Islet of Langerhans (tissue), 1 donor: ENCODE measurements around the gene TTC7B.
"Not testable (repeated sequence)": the region's sequence is repeated elsewhere in the genome, so short reads cannot be mapped to it uniquely, and the experiment has no call there.

Experiments
- FAIRE-seq: peaks from one replicate; lab custom pipeline; 2011; peaks lifted over from hg19 to GRCh38; lab: Jason Lieb, UNC

The TTC7B gene

GRCh38 chr14:90544971-90545370 lies 271.3 kb downstream of the TTC7B start:
- no peak for FAIRE-seq

DNA sequence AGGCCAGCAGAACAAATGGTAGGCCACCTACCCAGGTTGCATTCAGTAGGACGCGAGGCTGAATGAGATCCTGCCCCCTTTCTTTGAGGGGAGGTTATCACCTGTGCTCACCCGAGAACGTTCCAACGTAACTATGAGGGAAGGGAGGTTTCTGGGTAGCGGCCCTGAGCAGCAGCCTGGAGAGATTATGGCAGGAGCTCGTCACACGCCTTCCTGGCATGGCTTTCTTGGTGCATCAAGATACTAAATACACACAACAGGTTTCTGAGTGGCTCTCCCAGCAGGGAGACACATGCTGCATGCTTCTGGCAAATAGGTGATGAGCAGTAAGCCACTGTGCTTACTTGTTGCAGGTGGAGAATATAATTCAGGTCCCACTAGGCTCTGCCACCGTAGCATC lies 271.7 kb downstream of the TTC7B start:
- FAIRE-seq, result no peak

DNA sequence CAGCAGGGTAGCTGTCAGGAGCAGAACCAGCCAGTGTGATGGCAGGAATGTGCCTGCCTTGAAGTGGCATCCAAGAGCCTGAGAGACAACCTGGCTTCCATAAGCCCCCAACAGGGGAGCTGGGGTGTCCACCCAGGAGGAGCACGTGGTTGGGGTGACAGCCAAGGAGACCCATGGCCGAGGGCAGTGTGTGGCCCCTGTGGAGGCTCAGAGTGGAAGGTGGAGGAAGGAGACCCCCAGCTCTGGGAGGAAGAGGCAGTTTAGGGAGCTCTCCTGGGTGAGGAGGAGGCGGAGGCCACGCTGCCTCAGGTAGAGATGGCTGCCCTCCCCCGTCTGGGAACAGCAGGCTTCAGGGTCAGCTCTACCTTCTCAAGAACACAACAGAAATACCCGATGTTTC lies 272.4 kb downstream of the TTC7B start:
- no peak for FAIRE-seq

GRCh38 chr14:90541076-90541634 lies 275.1 kb downstream of the TTC7B start:
- no peak for FAIRE-seq

GRCh38 chr14:90540437-90540836 lies 275.8 kb downstream of the TTC7B start:
- no peak for FAIRE-seq

DNA sequence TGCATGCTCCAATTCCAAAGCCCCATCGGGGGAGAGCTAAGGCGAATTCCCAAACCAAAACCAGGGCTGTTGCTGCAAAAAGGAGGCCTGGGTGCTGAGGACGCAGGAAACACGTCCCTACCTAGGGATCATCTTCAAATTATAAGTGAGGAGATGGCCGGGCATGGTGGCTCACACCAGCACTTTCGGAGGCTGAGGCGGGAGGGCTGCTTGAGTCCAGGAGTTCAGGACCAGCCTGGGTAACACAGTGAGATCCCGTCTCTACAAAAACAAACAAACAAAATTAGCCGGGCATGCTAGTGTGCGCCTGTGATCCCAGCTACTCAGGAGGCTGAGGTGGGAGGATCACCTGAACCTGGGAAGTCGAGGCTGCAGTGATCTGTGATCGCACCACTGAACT lies 276.2 kb downstream of the TTC7B start:
- FAIRE-seq, result no peak

DNA sequence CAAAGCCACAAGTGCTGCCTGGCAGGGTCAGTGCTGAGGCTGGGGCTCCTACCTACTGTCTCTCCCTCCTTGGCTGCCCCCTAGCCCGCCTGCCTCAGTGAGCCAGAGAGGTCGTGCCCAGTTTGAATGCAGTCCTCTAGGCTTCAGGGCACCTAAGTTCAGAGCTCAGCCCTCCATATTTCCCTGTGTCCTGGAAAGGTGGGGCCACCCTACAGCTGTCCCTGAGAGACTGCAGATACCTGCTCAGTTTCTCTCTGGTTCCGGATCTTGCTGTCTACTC lies 276.8 kb downstream of the TTC7B start:
- FAIRE-seq, result no peak

- FAIRE-seq, result no peak
These were observed 277.3 kb downstream of the TTC7B start for GRCh38 chr14:90538716-90539495.

GRCh38 chr14:90538095-90538494 lies 278.1 kb downstream of the TTC7B start:
- no peak for FAIRE-seq

GRCh38 chr14:90536511-90537191 lies 279.6 kb downstream of the TTC7B start:
- FAIRE-seq, result no peak

DNA sequence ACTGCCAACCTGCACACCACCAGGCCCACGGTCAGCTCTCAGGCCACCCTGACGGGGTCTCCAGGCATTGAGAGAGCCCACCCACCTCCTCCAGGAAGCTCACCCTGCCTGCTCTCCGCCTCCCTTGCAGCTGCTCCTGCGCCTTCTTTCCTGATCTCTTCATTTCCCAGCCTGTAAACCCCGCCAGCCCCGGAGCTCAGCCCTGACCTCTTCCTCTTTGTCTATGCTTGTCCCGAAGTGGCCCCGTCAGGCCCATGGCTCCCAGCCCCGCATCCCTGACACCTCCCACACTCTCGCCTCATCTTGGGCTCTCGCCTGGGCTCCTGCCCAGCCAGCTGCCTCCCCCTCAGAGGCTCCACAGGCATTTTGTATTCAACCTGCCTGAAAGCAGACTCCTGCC lies 280.1 kb downstream of the TTC7B start:
- FAIRE-seq, result no peak

DNA sequence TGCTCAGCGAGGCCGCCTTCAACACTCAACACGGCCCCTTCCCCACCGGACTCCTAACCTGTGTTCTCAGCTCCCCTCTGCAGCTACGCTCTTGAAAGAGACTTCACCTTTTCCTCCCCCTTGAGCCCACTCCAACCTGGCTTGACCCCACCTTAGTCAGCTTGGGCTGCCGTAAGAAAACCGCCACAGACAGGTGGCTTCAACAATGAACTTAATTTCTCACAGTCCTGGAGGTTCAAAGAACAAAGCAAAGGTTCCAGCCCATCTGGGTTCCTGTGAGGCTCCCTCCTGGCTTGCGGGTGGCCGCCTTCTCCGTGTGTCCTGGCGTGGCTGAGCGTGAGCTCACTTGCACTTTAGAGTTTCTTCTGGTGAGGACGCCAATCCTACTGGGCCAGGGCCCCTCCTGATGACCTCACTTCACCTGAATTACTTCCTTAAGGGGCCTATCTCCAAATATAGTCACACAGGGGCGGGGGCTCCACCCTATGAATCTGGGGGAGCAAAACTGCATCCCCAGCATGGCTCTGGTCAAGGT lies 280.6 kb downstream of the TTC7B start:
- no peak for FAIRE-seq

DNA sequence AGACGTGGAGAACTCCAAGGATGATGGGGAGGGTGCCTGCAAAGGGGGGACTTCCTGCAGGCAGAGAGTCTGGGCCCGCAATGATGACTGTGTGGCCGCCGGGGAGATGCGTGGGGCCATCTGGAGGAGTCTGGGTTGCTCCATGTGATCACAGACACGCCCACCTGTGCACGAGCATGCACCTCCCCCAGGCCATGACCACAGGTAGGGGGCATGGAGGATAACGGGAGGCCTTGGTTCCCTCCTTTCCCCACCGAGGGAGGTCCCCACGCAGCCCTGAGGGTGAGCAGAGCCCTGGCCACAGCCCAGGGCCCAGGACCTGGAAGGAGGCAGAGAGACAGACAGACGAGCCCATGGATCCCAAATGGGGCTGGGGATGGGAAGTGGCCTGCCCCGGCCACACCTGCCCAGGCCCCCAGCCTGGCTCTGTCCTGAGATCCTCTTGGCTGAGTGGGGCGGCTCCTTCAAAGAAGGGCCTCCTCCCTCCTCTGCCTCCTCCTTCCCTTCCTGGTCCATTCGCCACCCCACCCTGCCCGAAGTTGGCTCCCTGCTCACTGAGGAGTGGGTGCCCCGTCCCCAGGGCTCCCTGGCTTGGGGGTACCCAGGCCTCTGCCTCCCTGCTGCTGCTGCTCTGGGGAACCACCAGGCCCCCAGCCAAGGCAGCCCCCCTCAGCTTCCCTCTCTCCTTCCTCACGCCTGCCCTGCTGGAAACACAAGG lies 281.2 kb downstream of the TTC7B start:
- FAIRE-seq, result no peak

GRCh38 chr14:90534091-90534837 lies 282.0 kb downstream of the TTC7B start:
- no peak for FAIRE-seq

DNA sequence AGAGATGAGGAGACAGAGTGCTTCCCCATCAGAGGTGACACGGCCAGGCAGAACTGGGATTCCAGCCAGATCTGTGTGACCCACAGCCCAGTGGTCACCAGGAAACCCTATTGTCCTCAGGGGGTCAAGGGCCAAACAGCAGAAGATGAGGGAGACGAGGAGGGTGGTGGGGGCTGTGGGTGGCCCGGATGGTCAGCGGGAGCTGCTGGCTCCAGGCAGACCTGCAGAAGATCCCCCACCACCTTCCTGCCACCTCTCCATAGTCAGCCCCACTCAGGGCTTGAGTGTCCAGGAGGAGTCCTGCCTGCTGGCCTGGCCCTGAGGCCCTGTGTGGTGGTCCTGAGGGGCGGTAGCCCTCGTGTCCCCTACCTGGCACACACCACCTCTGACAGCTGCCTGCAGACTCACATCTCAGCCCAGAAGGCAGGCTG lies 282.6 kb downstream of the TTC7B start:
- FAIRE-seq, result no peak

DNA sequence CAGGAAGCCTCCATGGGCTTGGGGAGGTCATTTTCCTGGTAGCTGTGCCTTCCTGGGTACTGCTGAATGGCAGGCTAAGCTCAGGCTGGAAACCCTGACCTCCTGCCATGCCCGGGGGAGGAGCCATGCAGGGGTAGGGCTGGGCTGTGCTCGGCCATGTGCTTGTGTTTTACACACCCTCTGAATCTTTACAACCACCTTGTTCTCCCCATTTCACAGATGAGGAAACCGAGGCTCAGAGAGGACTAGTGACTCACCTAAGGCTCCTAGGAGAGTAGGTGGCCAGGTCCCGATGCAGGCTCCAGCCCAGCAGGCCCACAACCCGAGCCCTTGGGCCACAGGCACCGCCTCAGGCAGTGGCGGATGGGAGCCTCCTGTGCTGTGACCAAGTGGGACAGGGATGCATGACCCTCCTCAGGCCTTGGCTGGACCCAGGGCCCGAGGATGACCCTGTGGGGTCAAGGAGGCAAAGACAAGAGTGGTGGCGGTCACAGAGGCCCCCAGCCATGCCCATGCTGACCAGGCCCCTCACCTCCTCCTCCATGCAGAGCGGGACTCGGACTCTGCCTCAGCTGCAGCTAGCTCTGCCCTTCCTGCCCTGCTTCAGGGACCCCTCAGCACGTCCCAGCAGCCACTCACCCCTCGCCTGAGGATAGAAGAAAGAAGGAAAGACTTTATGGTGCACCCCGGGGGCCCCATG lies 283.3 kb downstream of the TTC7B start:
- no peak for FAIRE-seq

DNA sequence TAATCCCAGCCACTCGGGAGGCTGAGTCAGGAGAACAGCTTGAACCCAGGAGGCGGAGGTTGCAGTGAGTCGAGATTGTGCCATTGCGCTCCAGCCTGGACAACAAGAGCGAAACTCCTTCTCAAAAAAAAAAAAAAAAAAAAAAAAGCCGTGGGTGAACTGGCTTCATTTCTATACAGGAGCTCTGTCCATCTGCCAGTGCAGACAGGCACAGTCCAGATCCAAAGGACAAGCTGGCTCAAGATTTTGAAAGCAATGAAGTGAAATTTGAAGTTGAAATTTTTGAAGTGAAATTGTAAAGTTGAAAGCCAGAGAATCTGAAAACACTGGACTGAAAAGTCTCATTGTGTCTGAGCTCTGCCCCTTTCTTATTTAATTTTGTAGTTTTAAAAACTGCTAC lies 284.7 kb downstream of the TTC7B start:
- no peak for FAIRE-seq

DNA sequence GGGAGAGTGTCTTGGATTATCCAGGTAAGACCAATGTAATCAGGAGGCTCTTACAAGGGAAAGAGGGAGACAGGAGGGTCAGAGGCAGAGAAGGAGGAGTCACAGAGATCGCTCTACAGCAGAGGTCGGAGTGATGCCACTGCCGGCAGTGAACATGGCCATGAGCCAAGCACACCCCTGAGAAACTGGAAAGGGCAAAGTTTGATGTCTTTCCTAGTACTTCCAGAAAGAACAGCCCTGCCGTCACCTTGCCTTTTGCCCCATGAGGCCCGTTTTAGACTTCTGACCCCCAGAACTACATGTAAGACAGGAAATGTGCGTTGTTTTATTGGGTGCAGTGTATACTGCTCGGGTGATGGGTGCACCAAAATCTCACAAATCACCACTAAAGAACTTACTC lies 285.7 kb downstream of the TTC7B start:
- no peak for FAIRE-seq

DNA sequence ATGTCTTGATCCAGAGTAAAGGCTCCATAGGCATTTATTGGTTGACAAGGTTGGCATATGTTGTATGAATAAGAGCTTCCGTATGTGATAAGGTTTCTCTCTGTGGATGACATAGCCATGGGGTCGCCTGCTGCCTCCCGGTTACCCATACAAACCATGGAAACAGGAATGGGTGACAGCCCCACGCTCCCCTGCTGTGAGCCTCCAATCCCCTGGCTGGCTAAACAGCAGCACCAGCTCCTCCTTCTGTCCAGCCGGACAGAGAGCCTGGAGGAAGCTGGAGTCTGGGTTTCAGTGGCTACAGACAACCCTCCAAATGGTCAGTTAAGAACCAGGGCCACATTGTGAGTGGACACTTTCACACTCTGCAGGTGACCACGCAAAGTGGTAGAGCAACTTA lies 288.3 kb downstream of the TTC7B start:
- FAIRE-seq, result no peak

GRCh38 chr14:90526536-90526935 lies 289.7 kb downstream of the TTC7B start:
- not testable (repeated sequence) for FAIRE-seq

- not testable (repeated sequence) for FAIRE-seq
These were observed 290.7 kb downstream of the TTC7B start for GRCh38 chr14:90525353-90526028.
